Loucy (cell line): ENCODE results near the gene MAPK14.
"Not testable (repeated sequence)": the region's sequence is repeated elsewhere in the genome, so short reads cannot be mapped to it uniquely, and the experiment has no call there.

Source experiments
- H2AFZ ChIP-seq: fragments of 200-600 bp; sonication (generic); 2 replicates; pipeline ENCODE4 v1.6.0; 2016; ENCODE audit warnings: antibody characterized with exemption, mild to moderate bottlenecking, low read length, moderate library complexity
- H3F3A ChIP-seq: fragments of 200-600 bp; 2 replicates; pipeline ENCODE4 v1.6.0; 2016; ENCODE audit warnings: antibody characterized with exemption, low read depth, mild to moderate bottlenecking
- H3K27me3 ChIP-seq: fragments of 200-600 bp; sonication (generic); 2 replicates; pipeline ENCODE4 v1.6.1; 2014; ENCODE audit warnings: low read length, mild to moderate bottlenecking; ENCODE audit not compliant: insufficient read depth, poor library complexity, severe bottlenecking
- H3K36me3 ChIP-seq: fragments of 200-600 bp; sonication (generic); 2 replicates; pipeline ENCODE4 v1.6.1; 2016; ENCODE audit warnings: low read length; ENCODE audit not compliant: insufficient read depth
- H3K4me1 ChIP-seq: fragments of 200-600 bp; sonication (generic); 2 replicates; pipeline ENCODE4 v1.5.1; 2014; ENCODE audit warnings: low read length, mild to moderate bottlenecking; ENCODE audit not compliant: insufficient read depth, poor library complexity, severe bottlenecking
- H3K4me2 ChIP-seq: fragments of 200-600 bp; sonication (generic); 2 replicates; pipeline ENCODE4 v1.6.0; 2014; ENCODE audit warnings: antibody characterized with exemption, low read length, low read depth, mild to moderate bottlenecking; ENCODE audit not compliant: poor library complexity, severe bottlenecking
- H3K4me3 ChIP-seq: fragments of 200-600 bp; sonication (generic); 2 replicates; pipeline ENCODE4 v1.5.1; 2014; ENCODE audit warnings: low read length, mild to moderate bottlenecking, mixed read lengths; ENCODE audit not compliant: poor library complexity, severe bottlenecking
- H3K79me2 ChIP-seq: fragments of 200-600 bp; sonication (generic); 2 replicates; pipeline ENCODE4 v1.6.1; 2014; ENCODE audit warnings: low read length; ENCODE audit not compliant: insufficient read depth
- H3K9ac ChIP-seq: fragments of 200-600 bp; sonication (generic); 2 replicates; pipeline ENCODE4 v1.6.0; 2014; ENCODE audit warnings: mild to moderate bottlenecking, low read depth, low read length, moderate library complexity; ENCODE audit not compliant: poor library complexity, severe bottlenecking
- H3K9me2 ChIP-seq: fragments of 200-600 bp; sonication (generic); replicated peaks from 2 replicates; pipeline ENCODE4 v1.6.1; 2016; ENCODE audit warnings: low read depth, low read length, mixed read lengths
- H3K9me3 ChIP-seq: fragments of 200-600 bp; sonication (generic); 2 replicates; pipeline ENCODE4 v1.6.1; 2014; ENCODE audit warnings: mild to moderate bottlenecking, antibody characterized with exemption, low read length, low read depth; ENCODE audit not compliant: insufficient read depth
- H4K20me1 ChIP-seq: fragments of 200-600 bp; sonication (generic); 2 replicates; pipeline ENCODE4 v1.6.0; 2014; ENCODE audit warnings: antibody characterized with exemption, low read length, mild to moderate bottlenecking; ENCODE audit not compliant: insufficient read depth, poor library complexity, severe bottlenecking
- EZH2phosphoT487 ChIP-seq: fragments of 200-600 bp; IDR thresholded peaks from 2 replicates; pipeline ENCODE4 v1.6.1; 2018; ENCODE audit warnings: antibody characterized with exemption, mild to moderate bottlenecking, moderate library complexity, borderline replicate concordance
- TF ChIP-seq, protein P1 (sequence below): fragments of 200-600 bp; sonication (generic); conservative IDR thresholded peaks from 2 replicates; pipeline ENCODE4 v1.5.1; 2014; ENCODE audit warnings: mild to moderate bottlenecking, antibody characterized with exemption, low read length

MAPK14 gene

DNA sequence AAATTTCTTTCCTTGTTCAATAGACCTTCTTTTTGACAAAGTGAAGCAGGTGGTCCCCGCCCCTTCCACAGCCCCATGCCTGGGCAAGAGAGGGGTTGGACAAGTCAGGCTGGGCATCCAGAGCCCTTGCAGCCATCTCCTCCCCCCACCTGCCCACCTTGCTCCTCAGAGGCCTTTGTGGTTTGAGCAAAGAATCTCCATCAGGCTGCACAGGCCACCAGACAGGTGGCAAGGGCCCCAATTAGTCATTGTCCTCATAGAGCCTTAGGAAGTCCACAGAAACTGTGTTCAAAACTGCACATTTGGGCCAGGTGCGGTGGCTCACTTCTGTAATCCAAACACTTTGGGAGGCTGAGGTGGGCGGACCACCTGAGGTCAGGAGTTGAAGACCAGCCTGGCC is 101.2 kb downstream of the MAPK14 start:
- no peaks in the 10 kb centered on the region for H3K36me3 ChIP-seq
- H3K4me3 ChIP-seq: no peak overlapping the region
- no peaks in the 10 kb centered on the region for H3K79me2 ChIP-seq
- H3K4me2 ChIP-seq: no peak overlapping the region
- H2AFZ ChIP-seq: no peak overlapping the region
- no peaks in the 10 kb centered on the region for H3K9me2 ChIP-seq
- no peak for TF ChIP-seq EZH2phosphoT487
- TF ChIP-seq, protein P1, sequence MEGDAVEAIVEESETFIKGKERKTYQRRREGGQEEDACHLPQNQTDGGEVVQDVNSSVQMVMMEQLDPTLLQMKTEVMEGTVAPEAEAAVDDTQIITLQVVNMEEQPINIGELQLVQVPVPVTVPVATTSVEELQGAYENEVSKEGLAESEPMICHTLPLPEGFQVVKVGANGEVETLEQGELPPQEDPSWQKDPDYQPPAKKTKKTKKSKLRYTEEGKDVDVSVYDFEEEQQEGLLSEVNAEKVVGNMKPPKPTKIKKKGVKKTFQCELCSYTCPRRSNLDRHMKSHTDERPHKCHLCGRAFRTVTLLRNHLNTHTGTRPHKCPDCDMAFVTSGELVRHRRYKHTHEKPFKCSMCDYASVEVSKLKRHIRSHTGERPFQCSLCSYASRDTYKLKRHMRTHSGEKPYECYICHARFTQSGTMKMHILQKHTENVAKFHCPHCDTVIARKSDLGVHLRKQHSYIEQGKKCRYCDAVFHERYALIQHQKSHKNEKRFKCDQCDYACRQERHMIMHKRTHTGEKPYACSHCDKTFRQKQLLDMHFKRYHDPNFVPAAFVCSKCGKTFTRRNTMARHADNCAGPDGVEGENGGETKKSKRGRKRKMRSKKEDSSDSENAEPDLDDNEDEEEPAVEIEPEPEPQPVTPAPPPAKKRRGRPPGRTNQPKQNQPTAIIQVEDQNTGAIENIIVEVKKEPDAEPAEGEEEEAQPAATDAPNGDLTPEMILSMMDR: no peak
- H3K4me1 ChIP-seq: peaks cover 39% of the 10 kb centered on the region
- H3K27me3 ChIP-seq: no peaks in the 10 kb centered on the region
- H3K9ac ChIP-seq: no peak overlapping the region
- H4K20me1 ChIP-seq: no peaks in the 10 kb centered on the region
- no peaks in the 10 kb centered on the region for H3K9me3 ChIP-seq
- no peaks in the 10 kb centered on the region for H3F3A ChIP-seq

DNA sequence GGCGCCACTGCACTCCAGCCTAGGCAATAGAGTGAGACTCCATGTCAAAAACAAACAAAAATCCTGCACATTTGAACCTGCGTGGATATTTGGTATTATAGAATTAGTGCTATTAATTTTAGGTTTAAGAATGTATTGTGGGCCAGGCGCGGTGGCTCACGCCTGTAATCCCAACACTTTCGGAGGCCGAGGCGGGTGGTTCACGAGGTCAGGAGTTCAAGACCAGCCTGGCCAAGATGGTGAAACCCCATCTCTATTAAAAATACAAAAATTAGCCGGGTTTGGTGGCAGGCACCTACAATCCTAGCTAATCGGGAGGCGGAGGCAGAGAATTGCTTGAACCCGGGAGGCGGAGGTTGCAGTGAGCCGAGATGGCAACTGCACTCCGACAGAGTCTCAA is 101.7 kb downstream of the MAPK14 start:
- peaks cover 39% of the 10 kb centered on the region for H3K4me1 ChIP-seq
- H4K20me1 ChIP-seq, H3K79me2 ChIP-seq, H3K4me3 ChIP-seq, H3K36me3 ChIP-seq, H3K27me3 ChIP-seq, H3K4me2 ChIP-seq, H3K9me2 ChIP-seq, H3F3A ChIP-seq, H3K9me3 ChIP-seq, H3K9ac ChIP-seq, H2AFZ ChIP-seq: not testable (repeated sequence)

DNA sequence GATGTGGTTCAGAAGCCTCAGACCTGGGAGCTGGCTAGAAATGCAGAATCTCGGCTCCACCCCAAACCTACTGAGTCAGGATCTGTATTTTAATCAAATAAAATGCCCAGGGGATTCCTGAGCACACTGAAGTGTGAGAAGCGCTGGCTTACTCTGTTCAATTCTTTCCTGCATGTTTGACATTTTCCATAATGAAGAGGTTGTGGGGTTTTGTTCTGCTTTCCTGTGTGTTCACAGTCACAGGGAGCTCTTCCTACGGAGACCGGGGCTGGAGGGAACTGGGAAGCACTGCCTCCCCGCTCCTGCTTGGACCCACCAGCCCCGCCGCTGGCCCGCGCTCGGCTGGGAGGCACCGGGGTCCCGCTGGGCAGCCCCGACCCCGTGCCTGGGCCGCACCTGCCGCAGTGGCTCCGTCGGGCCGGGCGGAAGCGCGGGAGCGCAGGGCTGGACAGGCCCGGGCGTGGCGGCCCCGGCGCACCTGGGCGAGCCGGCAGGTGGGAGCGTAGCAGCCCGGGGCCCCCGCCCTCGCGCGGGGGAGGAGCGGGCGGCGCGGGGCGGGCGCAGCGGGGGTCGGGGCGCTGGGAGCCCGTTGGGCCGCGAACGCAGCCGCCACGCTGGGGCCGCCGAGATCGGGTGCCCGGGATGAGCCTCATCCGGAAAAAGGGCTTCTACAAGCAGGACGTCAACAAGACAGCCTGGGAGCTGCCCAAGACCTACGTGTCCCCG is 102.5 kb downstream of the MAPK14 start, which contains the start of gene MAPK13:
MAPK13 (plus strand) TSS at position 573 of the 726 bp plus-strand sequence; CDS start at position 643, 70 bp downstream.
- no peak for TF ChIP-seq EZH2phosphoT487
- TF ChIP-seq, protein P1: no peak
- no peaks in the 10 kb centered on the region for H3K9me3 ChIP-seq
- no peaks in the 10 kb centered on the region for H3K9me2 ChIP-seq
- H4K20me1 ChIP-seq: no peaks in the 10 kb centered on the region
- H3K4me1 ChIP-seq: peaks cover 39% of the 10 kb centered on the region
- H2AFZ ChIP-seq: no peak within 1 kb of the TSS
- H3K27me3 ChIP-seq: no peaks in the 10 kb centered on the region
- peak within 1 kb of the TSS; percentile 36 for H3K4me2 ChIP-seq
- peak within 1 kb of the TSS; percentile 0 for H3K4me3 ChIP-seq
- no peak within 1 kb of the TSS for H3K9ac ChIP-seq
- no peaks in the 10 kb centered on the region for H3K79me2 ChIP-seq
- H3K36me3 ChIP-seq: no peaks in the 10 kb centered on the region
- no peaks in the 10 kb centered on the region for H3F3A ChIP-seq
